HG03045 (cell line): ENCODE measurements around the gene RAB29.
A peak's percentile ranks its signal among the peaks of the same experiment; 100 is the strongest.

ENCODE experiments used
- ATAC-seq: cut with Tn5 transposase; IDR thresholded peaks from one replicate; pipeline ENCODE4 v1.9.1; 2021; ENCODE audit warnings: mild to moderate bottlenecking, moderate library complexity; ENCODE audit not compliant: unreplicated experiment

Gene RAB29

DNA sequence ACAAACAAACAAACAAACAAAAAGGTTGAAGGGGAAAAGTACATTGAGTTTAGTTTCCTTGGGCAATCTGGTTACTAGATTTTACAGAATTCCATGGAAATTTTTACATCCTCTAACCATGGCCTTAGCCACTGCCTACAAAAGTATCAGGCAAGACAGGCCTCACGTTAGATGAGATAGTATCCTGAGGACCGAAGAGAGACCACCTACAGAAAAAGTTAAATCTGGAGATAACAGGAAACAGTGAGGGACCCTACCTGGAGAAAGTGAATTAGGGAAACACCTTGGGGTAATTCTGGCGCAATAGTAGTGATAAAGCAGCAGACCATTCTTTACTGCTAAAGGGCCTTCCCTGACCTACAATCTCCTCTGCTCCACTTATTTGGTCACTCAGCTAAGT lies 8.7 kb downstream of the RAB29 start:
- ATAC-seq, result no peak

DNA sequence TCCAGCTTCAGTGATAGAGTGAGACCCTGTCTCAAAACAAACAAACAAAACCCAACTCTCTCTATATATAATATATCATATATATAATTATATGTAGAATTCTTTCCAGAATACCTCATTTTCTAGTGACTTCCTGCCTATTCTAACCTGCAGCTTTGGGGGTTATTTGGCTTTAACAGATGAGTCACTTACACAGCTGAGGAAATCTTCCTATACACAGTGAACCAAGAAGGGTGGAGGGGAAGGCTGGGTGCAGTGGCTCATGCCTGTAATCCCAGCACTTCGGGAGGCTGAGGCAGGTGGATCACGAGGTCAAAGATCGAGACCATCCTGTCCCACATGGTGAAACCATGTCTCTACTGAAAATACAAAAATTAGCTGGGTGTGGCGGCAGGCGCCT lies 9.2 kb downstream of the RAB29 start:
- no peak for ATAC-seq

DNA sequence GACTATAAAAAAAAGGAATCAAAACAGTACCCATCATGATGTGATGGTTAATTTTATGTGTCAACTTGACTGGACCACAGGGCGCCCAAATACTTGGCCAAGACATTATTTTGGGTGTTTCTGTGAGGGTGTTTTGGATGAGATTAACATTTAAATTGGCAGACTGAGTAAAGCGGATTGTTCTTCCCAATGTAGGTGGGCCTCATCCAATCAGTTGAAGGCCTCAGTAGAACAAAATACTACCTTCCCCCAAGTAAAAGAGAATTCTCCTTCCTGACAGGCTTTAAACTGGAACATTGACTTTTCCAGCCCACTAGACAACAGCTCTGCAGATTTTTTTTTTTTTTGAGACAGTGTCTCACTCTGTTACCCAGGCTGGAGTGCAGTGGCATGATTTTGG lies 10.7 kb downstream of the RAB29 start:
- no peak for ATAC-seq

DNA sequence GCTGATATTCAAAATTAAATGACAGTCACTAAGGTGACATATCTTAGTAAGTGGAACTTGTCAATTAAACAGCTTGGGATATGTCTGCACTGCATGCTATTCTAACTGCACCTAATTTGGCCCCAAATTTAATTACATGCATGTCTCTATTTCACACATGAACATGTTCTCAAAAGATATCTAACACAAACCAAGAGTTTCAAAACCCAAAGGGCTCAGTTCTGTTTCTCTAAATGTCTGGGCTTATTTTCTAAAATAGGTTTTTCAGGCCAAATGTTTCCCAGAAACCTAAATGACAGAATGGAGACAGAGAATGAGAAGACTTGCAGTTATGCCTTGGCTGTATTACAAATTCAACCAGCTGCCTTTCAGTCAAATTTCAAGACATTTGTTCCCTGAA lies 11.3 kb downstream of the RAB29 start:
- ATAC-seq, result no peak

DNA sequence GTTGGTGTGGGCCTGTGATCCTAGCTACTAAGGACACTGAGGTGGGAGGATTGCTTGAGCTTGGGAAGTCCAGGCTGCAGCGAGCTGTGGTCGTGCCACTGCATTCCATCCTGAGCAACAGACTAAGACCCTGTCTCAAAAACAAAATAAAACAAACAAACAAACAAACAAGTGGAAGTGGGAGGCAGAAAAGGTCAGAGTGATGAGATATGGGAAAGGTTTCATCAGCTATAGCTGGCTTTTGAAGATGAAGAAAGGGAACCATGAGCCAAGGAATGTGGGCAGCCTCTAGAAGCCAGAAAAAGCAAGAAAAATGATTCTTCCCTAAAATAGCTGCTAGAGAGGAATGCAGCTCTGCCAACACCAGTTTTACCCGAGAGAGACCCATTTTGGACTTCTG lies 14.7 kb downstream of the RAB29 start:
- ATAC-seq, result no peak

DNA sequence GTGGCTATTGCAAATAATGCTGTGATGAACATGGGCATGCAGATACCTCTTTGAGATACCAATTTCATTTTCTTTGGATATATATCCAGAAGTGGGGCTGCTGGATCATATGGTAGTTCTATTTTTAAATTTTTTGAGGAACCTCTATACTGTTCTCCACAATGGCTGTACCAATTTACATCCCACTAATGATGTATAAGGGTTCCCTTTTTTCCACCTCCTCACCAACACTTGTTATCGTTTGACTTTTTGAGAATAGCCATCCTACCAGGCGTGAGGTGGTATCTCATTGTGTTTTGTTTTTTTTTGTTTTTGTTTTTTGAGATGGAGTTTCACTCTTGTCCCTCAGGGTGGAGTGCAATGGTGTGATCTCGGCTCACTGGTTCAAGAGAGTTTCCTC lies 18.7 kb downstream of the RAB29 start:
- no peak for ATAC-seq

DNA sequence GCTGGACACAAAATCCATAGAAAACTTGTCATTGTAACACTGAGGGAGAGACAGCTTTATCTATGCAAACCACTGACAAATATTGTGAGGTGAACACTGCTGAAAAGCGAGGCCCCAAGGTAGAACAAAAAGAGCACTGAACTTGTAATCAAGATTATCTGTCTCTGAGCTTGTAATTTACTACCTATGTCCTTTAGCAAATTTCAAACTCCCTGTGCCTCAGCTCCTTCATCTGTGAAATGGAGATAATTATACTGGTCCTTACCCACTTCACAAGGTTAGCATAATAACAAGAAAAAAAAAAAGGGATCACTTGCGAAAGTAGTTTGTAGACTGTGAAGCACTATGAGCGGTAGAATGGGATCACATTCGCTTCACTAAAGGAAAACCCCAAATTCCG lies 20.4 kb downstream of the RAB29 start:
- no peak for ATAC-seq

DNA sequence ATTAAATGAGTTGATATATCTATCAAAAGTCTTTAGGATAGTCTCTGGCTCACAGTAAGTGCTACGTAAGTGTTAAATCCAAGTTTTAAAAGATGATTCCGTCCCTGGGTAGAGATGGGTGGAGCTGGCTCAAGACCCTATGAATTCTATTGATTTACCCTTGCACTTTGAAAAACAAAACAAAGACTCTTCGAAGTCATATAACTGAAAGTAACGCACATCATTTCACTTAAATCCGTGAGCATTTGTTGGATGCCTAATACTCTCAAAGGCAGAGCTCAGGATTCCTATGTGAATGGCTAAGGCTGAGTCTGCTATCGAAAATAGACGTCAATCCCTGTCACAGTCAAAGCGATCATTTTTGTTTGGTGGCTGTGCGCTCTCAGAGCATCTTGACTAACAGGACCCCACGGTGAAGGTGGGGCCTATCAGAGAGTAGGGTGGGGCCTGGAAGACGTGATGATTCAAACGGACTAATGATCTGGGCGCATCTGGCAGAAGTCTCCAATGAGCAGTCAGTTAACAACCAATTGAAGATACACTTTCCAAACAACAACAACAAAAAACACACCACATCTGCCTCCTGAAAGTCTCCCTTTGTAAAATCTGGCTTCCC lies 24.1 kb downstream of the RAB29 start:
- ATAC-seq, result no peak

DNA sequence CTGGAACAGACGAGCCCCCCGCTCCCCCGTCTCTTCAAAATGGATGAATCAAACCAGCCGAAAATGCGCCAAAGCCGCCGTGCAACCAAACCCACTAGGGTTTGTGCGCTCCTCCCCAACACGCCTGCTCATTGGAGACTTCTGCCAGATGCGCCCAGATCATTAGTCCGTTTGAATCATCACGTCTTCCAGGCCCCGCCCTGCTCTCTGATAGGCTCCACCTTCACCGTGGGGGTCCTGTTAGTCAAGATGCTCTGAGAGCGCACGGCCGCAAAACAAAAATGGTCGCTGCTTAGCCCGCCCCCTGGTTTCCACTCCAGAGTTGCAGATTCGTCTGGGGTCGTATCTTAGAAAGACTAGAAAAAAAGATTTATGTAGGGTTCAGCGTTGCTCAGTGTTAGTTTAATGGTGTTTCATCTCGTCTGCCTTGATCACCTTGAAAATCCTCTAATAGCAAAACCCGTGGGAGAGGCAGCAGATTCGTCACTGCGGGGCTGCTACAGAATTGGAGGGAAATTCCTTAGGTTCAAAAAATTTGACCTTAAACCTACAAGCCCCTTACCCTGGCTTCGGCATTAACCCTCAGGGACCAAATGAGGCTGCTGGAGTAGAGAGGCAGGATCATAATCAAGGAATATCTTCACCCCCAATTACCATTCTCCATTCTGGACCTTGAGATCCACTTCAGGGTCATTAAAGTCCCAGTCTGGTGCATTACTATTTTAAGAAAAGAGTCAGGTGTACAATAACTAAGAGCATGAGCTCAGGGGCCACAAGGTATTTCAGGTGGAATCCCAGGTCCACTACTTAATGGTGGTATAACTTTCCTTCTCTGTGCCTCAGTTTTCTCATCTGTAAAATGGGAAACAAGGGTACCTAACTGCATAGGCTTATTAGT lies 24.9 kb downstream of the RAB29 start, which contains the start of gene NUCKS1:
NUCKS1 (minus strand) TSS at position 45 of the 898 bp plus-strand sequence. CDS start 209 bp downstream, outside the sequence.
- peak; percentile 84 for ATAC-seq

DNA sequence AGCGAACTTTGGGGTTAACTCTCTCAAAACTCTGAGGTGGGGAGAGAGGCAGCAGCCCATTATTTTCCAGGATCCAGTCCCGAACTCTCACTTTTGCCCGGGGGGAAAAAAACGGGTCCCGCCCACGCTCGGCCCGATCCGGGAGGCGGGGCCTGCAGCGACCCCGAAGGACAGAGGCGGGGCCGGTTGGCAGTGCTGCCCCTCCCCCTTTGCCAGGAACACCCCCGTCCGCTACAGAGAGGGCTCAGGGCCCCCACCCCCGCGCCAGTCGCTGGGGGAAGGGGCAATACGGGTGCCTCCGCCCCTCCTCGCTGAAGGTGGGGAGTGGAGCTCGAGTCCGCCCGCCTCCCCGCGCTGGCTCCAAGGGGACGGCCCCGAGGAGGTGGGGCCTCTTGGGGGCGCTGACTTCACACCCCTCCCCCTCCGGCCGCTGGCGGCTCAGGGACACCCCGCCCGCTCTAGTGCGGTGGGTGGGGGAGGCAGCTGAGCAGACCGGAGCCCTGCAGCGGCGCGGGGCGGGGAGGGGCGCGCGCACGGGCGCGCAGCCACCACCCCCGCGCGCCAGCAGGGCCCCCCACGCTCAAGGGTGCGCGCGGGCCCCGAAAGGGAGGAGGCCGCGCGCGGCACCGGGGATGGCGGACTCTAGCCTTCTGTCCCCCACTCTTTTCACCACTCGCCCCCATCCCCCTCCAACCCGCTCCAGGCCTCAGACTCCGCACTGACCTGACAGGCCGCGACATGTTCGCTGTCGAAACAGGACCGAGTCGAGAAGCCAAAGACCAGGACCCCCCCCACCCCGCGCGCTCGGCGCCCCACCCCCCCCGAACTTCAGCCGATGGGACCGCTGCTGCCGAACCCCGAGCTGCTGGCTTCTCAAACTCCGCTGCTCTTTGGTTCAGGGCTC lies 25.8 kb downstream of the RAB29 start:
- ATAC-seq, result peak; percentile 77

DNA sequence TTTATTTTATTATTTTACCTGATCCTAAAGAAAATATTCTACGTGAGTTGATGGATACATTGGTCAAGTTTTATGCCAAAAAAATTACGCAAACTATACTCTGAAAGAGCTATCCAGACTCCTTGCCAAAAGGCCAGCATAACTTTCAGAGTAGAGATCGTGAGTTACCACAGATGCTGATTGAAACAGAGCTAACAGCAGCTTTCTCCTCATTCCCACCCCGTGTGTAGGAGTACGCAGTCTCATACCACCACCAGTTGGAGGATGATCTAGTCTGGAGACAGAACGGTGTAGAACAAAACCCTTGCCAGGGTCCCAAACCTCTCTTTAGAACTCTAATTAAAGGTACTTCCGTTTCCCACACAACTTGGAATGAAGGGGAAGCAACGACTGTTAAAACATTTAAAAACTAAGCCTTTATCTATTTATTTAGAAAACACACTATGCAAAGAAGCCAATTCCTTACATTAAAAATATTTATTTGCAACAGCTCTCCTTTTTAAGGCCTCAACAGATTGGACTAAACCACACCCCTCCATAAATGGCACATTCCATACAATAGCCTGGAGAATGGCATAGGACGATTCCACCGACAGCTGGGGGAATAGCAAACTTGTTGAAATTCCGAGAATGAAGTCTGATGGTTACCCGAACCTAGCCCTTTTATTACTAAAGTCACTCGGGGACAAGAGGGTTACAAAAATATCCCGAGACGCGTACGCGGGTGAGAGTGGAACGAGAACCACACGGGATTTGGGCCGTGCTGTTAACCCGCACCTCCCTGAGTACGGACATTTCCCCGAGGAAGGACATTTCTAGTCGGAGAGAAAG lies 26.7 kb downstream of the RAB29 start:
- ATAC-seq, result peak; percentile 13

DNA sequence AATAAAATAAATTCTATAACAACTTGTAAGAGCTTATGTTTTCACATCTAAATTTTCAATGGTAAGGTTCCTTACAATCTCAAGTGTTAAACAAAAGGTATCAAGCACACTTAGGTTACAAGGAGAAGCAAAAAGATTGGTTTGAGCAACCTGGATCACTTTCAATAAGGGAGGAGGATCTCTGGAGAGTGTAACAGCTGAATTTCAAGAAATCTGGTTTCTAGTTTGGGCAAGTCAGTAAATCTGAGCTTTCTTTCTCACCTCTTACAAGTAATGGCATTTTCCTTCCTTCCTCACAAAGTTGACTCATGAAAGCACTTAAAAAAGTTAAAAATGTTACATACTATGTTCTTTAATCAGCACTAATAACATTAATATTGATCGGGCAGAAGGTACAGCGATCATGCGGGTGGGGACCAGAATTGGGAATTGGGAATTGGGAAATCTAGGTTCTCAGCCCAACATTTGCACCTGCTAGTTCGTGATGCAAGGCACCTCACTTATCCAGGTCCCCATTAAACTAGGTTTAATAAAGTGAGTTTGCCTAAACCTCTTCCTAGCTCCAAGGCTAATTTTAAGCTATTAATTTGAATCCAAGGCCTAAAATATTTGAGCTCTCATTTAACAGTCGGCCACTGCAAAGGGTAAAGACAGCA lies 28.4 kb downstream of the RAB29 start:
- ATAC-seq, result no peak

DNA sequence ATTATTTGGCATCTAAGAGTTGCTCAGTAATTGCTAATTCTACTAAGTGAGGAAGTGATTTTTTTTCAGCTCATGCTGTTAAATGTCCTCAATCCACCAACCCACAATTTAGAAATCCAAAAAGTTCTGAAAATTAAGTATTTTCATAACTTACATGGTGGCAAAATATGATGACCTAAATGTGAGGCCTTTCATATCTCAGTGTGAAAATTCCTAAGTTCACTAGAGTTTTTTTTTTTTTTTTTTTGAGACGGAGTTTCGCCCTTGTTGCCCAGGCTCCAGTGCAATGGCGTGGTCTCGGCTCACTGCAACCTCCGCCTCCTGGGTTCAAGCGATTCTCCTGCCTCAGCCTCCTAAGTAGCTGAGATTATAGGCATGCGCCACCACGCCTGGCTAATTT lies 30.9 kb downstream of the RAB29 start:
- ATAC-seq, result no peak

DNA sequence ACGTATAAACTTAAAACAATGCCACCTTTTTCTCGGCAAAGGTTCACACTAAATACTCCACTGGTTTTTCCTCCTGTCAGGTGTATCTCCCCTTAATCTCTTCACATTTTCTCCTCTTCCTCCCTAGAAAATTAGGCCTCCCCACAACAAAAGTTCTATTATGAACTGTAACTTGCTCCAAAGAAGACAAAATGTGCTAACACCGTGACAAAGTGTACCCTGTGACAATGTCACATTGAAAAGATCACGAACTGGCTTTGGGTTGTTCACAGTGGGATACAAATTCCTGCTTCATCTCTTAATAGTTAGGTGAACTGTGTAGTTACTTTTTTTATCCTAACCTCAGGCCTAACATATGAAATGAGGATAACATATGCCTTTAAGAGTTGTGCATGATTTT lies 31.3 kb downstream of the RAB29 start:
- ATAC-seq, result no peak

DNA sequence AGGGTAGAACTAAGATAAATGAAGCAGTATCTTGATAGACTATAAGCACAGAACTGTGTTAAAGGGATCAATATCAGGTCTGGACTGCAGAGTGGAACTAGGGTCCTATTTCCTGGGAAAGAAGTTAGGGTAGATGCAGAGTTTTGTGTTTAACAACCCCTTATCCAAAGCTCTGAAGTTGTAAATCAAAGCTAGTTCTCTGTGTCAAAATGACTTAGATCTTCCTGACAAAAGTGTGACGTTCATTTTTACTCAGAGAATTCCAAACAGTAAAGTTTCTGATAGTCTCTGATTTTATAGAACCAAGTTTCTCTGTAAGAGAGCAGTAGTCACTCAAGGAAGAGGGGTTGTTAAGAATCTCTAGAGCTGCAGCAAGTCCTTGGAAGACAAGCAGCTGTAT lies 33.6 kb downstream of the RAB29 start:
- ATAC-seq, result no peak

DNA sequence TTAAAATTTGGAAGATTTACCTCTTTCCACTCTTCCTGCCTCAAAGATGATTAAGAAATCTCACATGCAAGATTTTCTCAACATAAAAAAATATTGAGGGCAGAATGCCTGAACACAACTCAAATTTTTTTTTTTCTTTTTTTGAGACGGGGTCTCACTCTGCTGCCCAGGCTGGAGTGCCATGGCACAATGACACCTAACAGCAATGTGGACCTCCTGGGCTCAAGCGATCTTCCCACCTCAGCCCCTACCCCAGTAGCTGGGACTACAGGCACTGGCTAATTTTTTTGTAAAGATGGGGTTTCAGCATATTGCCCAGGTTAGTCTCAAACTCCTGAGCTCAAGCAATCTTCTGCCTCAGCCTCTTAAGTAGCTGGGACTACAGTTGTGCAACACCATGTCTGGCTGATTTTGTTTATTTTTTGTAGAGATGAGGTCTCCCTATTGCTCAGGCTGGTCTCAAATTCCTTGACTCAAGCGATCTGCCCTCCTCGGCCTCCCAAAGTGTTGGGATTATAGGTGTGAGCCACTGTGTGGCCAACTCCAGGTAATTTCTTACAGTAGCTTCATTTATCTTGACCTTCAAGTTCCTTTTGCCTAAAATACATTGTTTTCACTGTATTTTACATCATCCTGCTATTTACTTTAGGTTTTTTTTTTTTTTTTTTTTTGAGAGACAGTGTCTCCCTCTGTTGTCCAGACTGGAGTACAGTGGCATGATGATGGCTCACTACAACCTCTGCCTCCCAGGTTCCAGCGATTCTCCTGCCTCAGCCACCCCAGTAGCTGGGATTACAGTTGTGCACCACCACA lies 35.7 kb downstream of the RAB29 start:
- ATAC-seq, result no peak

DNA sequence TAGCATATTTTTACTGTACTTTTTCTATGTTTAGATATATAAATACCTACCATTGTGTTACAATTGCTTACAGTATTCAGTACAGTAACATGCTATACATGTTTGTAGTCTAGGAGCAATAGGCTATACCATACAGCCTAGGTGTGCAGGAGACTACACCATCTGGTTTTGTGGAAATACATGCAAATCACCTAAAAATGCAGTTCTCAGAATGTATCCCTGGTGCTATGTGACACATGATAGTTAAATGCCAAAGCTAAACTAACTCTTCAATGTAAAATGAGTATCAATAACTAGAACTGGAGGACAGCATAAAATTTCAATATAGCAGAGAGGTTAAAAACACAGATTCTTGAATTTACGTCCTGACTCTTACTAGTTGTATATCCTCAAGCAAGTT lies 40.1 kb downstream of the RAB29 start:
- no peak for ATAC-seq

DNA sequence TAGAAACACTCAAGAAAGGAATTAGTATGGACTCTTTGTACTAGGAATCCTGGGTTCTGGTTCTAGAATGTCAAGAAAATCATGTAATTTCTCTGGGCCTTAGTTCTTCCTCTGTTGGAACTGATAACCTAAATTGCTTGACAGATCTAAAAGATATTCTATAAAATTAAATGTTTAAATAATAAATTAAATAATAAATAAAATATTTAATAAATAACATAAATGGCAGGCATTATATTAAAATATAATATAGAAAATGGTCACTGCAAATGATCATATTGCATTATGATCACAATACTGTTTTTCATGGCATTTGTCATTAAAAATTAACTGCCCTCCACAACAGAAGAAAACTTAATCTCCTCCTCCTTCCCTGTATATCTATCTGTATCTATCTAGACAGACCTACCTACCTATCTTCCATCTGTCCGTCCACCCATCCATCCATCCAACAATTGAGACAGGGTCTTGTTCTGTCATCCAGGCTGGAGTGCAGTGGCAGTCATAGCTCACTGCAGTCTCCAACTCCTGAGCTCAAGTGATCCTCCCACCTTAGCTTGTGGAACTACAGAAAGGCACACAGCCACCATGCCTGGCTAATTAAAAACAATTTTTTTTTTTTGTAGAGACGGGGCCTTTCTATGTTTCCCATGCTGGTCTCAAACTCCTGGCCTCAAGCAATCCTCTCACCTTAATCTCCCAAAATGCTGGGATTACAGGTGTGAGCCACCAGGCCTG lies 41.7 kb downstream of the RAB29 start:
- no peak for ATAC-seq
